K562 (cell line): ENCODE measurements around the gene RNF44. TPM values are rescaled to one million over a fixed set of nuclear protein-coding genes. Genes with fewer than 3 reads are reported as not detected.
A peak's percentile ranks its signal among the peaks of the same experiment; 100 is the strongest.

ENCODE experiments used
- BACH1 ChIP-seq: fragments of 200-800 bp; sonication (Bioruptor generic); IDR thresholded peaks from 2 replicates; pipeline ENCODE4 v1.6.1; 2016; ENCODE audit warnings: missing genetic modification characterization, missing compliant biosample characterization
- BDP1 ChIP-seq: IDR thresholded peaks from 3 replicates; pipeline ENCODE4 v1.6.1; 2011; ENCODE audit not compliant: insufficient read length, insufficient read depth
- BHLHE40 ChIP-seq: IDR thresholded peaks from 2 replicates; pipeline ENCODE4 v1.6.1; 2011; ENCODE audit warnings: low read length, improper control_type of control experiment
- CCNT2 ChIP-seq: IDR thresholded peaks from 2 replicates; pipeline ENCODE4 v1.6.1; 2011; ENCODE audit warnings: borderline replicate concordance, low read depth, mild to moderate bottlenecking, moderate library complexity, mixed read lengths, low read length; ENCODE audit not compliant: insufficient read length; ENCODE audit errors: extremely low read depth
- HDAC3 ChIP-seq: fragments of 450-650 bp; IDR thresholded peaks from 2 replicates; pipeline ENCODE4 v1.6.1; 2018; ENCODE audit warnings: borderline replicate concordance, mild to moderate bottlenecking, moderate library complexity; ENCODE audit not compliant: partially characterized antibody
- ID3 ChIP-seq, 2 experiments: fragments of 250-450 bp in 1 of 2; fragments of 450-650 bp in 1 of 2; sonication (Bioruptor Pico) in 1 of 2; IDR thresholded peaks; 2 replicates each; pipeline versions ENCODE4 v1.6.1 to v1.8.0; 2016 to 2021; ENCODE audit warnings: mild to moderate bottlenecking in 2 of 2, moderate library complexity in 2 of 2, missing compliant biosample characterization in 1 of 2, missing genetic modification characterization in 1 of 2
- IFI16 ChIP-seq: fragments of 250-450 bp; sonication (Bioruptor Pico); IDR thresholded peaks from 2 replicates; pipeline ENCODE4 v2.1.2; 2022; ENCODE audit warnings: mild to moderate bottlenecking, inconsistent platforms
- KLF1 ChIP-seq: fragments of 450-650 bp; IDR thresholded peaks from 2 replicates; pipeline ENCODE4 v1.6.1; 2016; ENCODE audit warnings: missing genetic modification characterization, missing compliant biosample characterization
- POLR2AphosphoS2 ChIP-seq: IDR thresholded peaks from 2 replicates; pipeline ENCODE4 v1.6.1; 2012; ENCODE audit warnings: low read length, improper control_type of control experiment
- RBM22 ChIP-seq: fragments of 200-400 bp; formaldehyde crosslinking; IDR thresholded peaks from 2 replicates; pipeline ENCODE4 v1.6.1; 2018; ENCODE audit warnings: low read length, low read depth; ENCODE audit not compliant: poor library complexity, severe bottlenecking
- RNF219 ChIP-seq: fragments of 250-450 bp; sonication (Bioruptor Pico); IDR thresholded peaks from 2 replicates; pipeline ENCODE4 v1.5.0; 2022; ENCODE audit warnings: mild to moderate bottlenecking
- SMARCE1 ChIP-seq: fragments of 450-650 bp; IDR thresholded peaks from 2 replicates; pipeline ENCODE4 v1.7.1; 2016; ENCODE audit warnings: mild to moderate bottlenecking
- TGIF2 ChIP-seq: sonication (generic); formaldehyde crosslinking; IDR thresholded peaks from 2 replicates; pipeline ENCODE4 v1.8.1; 2022; ENCODE audit warnings: mild to moderate bottlenecking, missing genetic modification reagents, moderate library complexity
- THRAP3 ChIP-seq: fragments of 450-650 bp; IDR thresholded peaks from 2 replicates; pipeline ENCODE4 v1.6.1; 2016; ENCODE audit warnings: mild to moderate bottlenecking, inconsistent platforms, borderline replicate concordance
- THRB ChIP-seq: fragments of 450-650 bp; formaldehyde crosslinking; conservative IDR thresholded peaks from 2 replicates; pipeline ENCODE4 v1.4.0; 2022; ENCODE audit warnings: mild to moderate bottlenecking, missing genetic modification characterization
- USF1 ChIP-seq: sonication (generic); formaldehyde crosslinking; IDR thresholded peaks from 2 replicates; pipeline ENCODE4 v1.9.0; 2022; ENCODE audit warnings: mild to moderate bottlenecking, missing genetic modification reagents
- ZFP30 ChIP-seq: fragments of 250-450 bp; sonication (Bioruptor Pico); IDR thresholded peaks from 2 replicates; pipeline ENCODE4 v1.8.0; 2022; ENCODE audit warnings: moderate library complexity, mild to moderate bottlenecking, inconsistent platforms, borderline replicate concordance
- ZNF140 ChIP-seq: fragments of 250-450 bp; sonication (Bioruptor Pico); IDR thresholded peaks from 2 replicates; pipeline ENCODE4 v1.8.0; 2021; ENCODE audit warnings: moderate library complexity, mild to moderate bottlenecking, inconsistent platforms
- ZNF586 ChIP-seq: fragments of 450-650 bp; formaldehyde crosslinking; conservative IDR thresholded peaks from 2 replicates; pipeline ENCODE4 v1.4.0; 2020; ENCODE audit warnings: mild to moderate bottlenecking, moderate library complexity
- polyA plus RNA-seq, 8 experiments: library from polyadenylated mRNA; depleted of rRNA in 4 of 8; stranded (reverse) in 5 of 8; unstranded in 3 of 8; fragments of >200 nt; fragmentation: Nextera tagmentation in 2 of 8; fragmentation: Illumina TruSeq in 1 of 8; extraction: Ambion mirVana in 2 of 8; extraction: Trizol in 1 of 8; gene quantifications; 2 replicates each; pipeline versions ENCODE4 v1.2.1 to v1.2.3, GENCODE V29; 2011 to 2014; ENCODE audit warnings: inconsistent platforms in 1 of 8, missing spikeins in 1 of 8
- total RNA-seq, 7 experiments: library from RNA; depleted of rRNA in 6 of 7; stranded (reverse); fragments of >200 nt in 6 of 7; fragmentation: Illumina TruSeq in 2 of 7; extraction: Trizol in 2 of 7; gene quantifications; 2 replicates each; pipeline versions ENCODE4 v1.2.1 to v1.2.3, GENCODE V29; 2011 to 2021; ENCODE audit warnings: low replicate concordance in 1 of 7
- TF ChIP-seq, protein P1 (sequence below): fragments of 250-450 bp; sonication (Bioruptor Pico); IDR thresholded peaks from 2 replicates; pipeline ENCODE4 v1.8.0; 2022; ENCODE audit warnings: inconsistent platforms, mild to moderate bottlenecking, moderate library complexity, borderline replicate concordance
- TF ChIP-seq, protein P2 (sequence below): sonication (generic); formaldehyde crosslinking; IDR thresholded peaks from 2 replicates; pipeline ENCODE4 v1.8.0; 2022; ENCODE audit warnings: mild to moderate bottlenecking, missing genetic modification reagents

The RNF44 gene
- total and polyA plus RNA-seq, 9 of the 15 experiments (the other 6 are each of a cell fraction or from before 2014, with no cell fraction given) = 1.6 to 82.6 (median 7.4) TPM

DNA sequence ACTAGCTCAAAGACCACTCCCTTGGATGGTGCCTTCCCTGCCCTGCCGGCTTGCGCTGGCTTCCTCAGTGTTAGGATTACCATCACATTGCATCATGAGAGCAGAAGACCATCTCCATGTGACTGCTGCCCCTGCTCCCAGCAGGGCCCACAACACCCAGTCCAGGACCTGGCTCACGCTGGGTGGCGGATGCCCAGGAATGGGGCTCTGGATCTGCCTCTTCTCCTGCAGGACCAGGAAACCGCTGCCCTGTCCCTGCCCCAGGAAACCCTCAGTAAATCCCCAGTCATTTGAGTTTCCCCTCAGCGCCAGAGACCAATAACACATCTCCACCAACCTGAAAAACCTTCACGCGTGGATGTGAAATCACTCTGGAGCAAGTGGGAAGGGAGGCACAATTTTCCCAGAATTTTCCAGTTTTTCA is 3.3 kb upstream of the RNF44 start (continued):
- TF ChIP-seq ID3 (CRISPR knock-in tag; IDR thresholded peaks at IDR 0.05) = no peak
- no peak for TF ChIP-seq ID3 (tag; IDR thresholded peaks at IDR 0.05)
- TF ChIP-seq, protein P1, sequence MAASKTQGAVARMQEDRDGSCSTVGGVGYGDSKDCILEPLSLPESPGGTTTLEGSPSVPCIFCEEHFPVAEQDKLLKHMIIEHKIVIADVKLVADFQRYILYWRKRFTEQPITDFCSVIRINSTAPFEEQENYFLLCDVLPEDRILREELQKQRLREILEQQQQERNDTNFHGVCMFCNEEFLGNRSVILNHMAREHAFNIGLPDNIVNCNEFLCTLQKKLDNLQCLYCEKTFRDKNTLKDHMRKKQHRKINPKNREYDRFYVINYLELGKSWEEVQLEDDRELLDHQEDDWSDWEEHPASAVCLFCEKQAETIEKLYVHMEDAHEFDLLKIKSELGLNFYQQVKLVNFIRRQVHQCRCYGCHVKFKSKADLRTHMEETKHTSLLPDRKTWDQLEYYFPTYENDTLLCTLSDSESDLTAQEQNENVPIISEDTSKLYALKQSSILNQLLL (CRISPR knock-in tag) = no peak
- TF ChIP-seq, protein P2, sequence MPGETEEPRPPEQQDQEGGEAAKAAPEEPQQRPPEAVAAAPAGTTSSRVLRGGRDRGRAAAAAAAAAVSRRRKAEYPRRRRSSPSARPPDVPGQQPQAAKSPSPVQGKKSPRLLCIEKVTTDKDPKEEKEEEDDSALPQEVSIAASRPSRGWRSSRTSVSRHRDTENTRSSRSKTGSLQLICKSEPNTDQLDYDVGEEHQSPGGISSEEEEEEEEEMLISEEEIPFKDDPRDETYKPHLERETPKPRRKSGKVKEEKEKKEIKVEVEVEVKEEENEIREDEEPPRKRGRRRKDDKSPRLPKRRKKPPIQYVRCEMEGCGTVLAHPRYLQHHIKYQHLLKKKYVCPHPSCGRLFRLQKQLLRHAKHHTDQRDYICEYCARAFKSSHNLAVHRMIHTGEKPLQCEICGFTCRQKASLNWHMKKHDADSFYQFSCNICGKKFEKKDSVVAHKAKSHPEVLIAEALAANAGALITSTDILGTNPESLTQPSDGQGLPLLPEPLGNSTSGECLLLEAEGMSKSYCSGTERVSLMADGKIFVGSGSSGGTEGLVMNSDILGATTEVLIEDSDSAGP (CRISPR knock-in tag) = no peak
- TF ChIP-seq HDAC3 = no peak
- no peak for TF ChIP-seq BACH1 (tag)
- no peak for TF ChIP-seq RNF219 (CRISPR knock-in tag)
- TF ChIP-seq CCNT2 = no peak
- TF ChIP-seq ZNF586 = no peak
- no peak for TF ChIP-seq BHLHE40
- TF ChIP-seq IFI16 (CRISPR knock-in tag) = no peak
- TF ChIP-seq ZFP30 (CRISPR knock-in tag) = no peak
- TF ChIP-seq BDP1 = no peak
- TF ChIP-seq THRB (CRISPR knock-in tag) = 0 out of 2 replicates have a peak, but pooled peaks have one; percentile 6
- no peak for TF ChIP-seq SMARCE1
- no peak for TF ChIP-seq POLR2AphosphoS2
- TF ChIP-seq THRAP3 = no peak
- TF ChIP-seq TGIF2 (CRISPR knock-in tag) = no peak
- TF ChIP-seq USF1 = peak; percentile 72
- TF ChIP-seq ZNF140 (CRISPR knock-in tag) = 0 out of 2 replicates have a peak, but pooled peaks have one; percentile 58
- TF ChIP-seq RBM22 = no peak
- TF ChIP-seq KLF1 = no peak
